GM12878 (cell line): ENCODE data around the gene SOX2.

ENCODE experiments used
- CBFB ChIP-seq: IDR thresholded peaks from 2 replicates; pipeline ENCODE4 v1.6.1; 2016; ENCODE audit warnings: antibody characterized with exemption, low read depth
- CBX5 ChIP-seq: sonication (generic); IDR thresholded peaks from 2 replicates; pipeline ENCODE4 v1.6.1; 2016; ENCODE audit warnings: low read depth, moderate library complexity, mild to moderate bottlenecking, inconsistent platforms
- CTCF ChIP-seq, 3 experiments: IDR thresholded peaks in 2 of 3; conservative IDR thresholded peaks in 1 of 3; 2 replicates each; pipeline ENCODE4 v1.5.1; 2011; ENCODE audit warnings: low read depth in 3 of 3, low read length in 3 of 3, mild to moderate bottlenecking in 3 of 3, control low read depth in 2 of 3, moderate library complexity in 2 of 3, inconsistent platforms in 1 of 3, mixed read lengths in 1 of 3; ENCODE audit not compliant: control insufficient read depth in 2 of 3, insufficient read depth in 1 of 3; ENCODE audit errors: extremely low read depth in 1 of 3
- EED ChIP-seq: sonication (generic); IDR thresholded peaks from 2 replicates; pipeline ENCODE4 v1.6.1; 2016; ENCODE audit warnings: antibody characterized with exemption, low read depth
- JUND ChIP-seq: IDR thresholded peaks from 2 replicates; pipeline ENCODE4 v1.6.1; 2012; ENCODE audit warnings: low read depth, mild to moderate bottlenecking, low read length, improper control_type of control experiment, moderate library complexity
- NRF1 ChIP-seq: conservative IDR thresholded peaks from 2 replicates; pipeline ENCODE4 v1.6.1; 2011; ENCODE audit warnings: mild to moderate bottlenecking, low read depth, low read length, improper control_type of control experiment
- POLR2A ChIP-seq: IDR thresholded peaks from 2 replicates; pipeline ENCODE4 v1.6.1; 2011; ENCODE audit warnings: low read depth, mild to moderate bottlenecking, low read length
- RCOR1 ChIP-seq: conservative IDR thresholded peaks from 2 replicates; pipeline ENCODE4 v1.6.1; 2012; ENCODE audit warnings: low read depth, low read length, improper control_type of control experiment
- ZNF24 ChIP-seq: fragments of 450-650 bp; IDR thresholded peaks from 2 replicates; pipeline ENCODE4 v1.6.1; 2017; ENCODE audit warnings: antibody characterized with exemption, mild to moderate bottlenecking

GRCh38 chr3:181752202-181752671 lies 40.5 kb downstream of the SOX2 start:
- no peak for TF ChIP-seq NRF1
- TF ChIP-seq ZNF24, result no peak
- no peak for TF ChIP-seq JUND
- TF ChIP-seq EED, result no peak
- no peak for TF ChIP-seq CTCF (IDR thresholded peaks at IDR 0.05 in 2 of 3, conservative IDR thresholded peaks at IDR 0.05 in 1 of 3; ENCODE audit: control insufficient read depth in 2 of 3, extremely low read depth in 1 of 3, insufficient read depth in 1 of 3, low read depth in 3 of 3, low read length in 3 of 3)
- TF ChIP-seq CBX5, result no peak
- TF ChIP-seq RCOR1, result no peak
- TF ChIP-seq POLR2A, result no peak
- TF ChIP-seq CBFB, result no peak
